ENCODE results near the gene SBNO2. TPM values are rescaled to one million over a fixed set of nuclear protein-coding genes. Genes with fewer than 3 reads are reported as not detected.

SBNO2 gene
- total and polyA plus RNA-seq, 2 experiments from 2014 or later, result 6.9 to 35.4 TPM

GRCh38 chr19:1177322-1178114 lies 3.5 kb upstream of the SBNO2 start:
- Mint-ChIP-seq H3K4me1 (peaks cover 17% of the 10 kb centered on the region), H3K36me3 (ENCODE audit: low read depth) (no peaks in the 10 kb centered on the region), H3K27ac (peak overlapping the region; percentile 59; the same call in 1 of the 2 replicates), H3K4me3 (no peak overlapping the region), H3K9me3 (no peaks in the 10 kb centered on the region), H3K27me3 (ENCODE audit: insufficient read depth, low read depth, poor library complexity) (peaks cover 22% of the 10 kb centered on the region)
- no peaks in the 10 kb centered on the region for H3K36me3 ChIP-seq (ENCODE audit: insufficient read depth)
- no peak overlapping the region for H3K4me3 ChIP-seq
- H4K20me1 ChIP-seq (replicated peaks; ENCODE audit: insufficient read depth), result no peaks in the 10 kb centered on the region
- 0 out of 4 replicates have a peak, but pooled peaks of 1 of the 2 experiments have one; percentile 6 for TF ChIP-seq CTCF (conservative IDR thresholded peaks at IDR 0.05; ENCODE audit: low read depth in 2 of 2)
- TF ChIP-seq, protein P1, sequence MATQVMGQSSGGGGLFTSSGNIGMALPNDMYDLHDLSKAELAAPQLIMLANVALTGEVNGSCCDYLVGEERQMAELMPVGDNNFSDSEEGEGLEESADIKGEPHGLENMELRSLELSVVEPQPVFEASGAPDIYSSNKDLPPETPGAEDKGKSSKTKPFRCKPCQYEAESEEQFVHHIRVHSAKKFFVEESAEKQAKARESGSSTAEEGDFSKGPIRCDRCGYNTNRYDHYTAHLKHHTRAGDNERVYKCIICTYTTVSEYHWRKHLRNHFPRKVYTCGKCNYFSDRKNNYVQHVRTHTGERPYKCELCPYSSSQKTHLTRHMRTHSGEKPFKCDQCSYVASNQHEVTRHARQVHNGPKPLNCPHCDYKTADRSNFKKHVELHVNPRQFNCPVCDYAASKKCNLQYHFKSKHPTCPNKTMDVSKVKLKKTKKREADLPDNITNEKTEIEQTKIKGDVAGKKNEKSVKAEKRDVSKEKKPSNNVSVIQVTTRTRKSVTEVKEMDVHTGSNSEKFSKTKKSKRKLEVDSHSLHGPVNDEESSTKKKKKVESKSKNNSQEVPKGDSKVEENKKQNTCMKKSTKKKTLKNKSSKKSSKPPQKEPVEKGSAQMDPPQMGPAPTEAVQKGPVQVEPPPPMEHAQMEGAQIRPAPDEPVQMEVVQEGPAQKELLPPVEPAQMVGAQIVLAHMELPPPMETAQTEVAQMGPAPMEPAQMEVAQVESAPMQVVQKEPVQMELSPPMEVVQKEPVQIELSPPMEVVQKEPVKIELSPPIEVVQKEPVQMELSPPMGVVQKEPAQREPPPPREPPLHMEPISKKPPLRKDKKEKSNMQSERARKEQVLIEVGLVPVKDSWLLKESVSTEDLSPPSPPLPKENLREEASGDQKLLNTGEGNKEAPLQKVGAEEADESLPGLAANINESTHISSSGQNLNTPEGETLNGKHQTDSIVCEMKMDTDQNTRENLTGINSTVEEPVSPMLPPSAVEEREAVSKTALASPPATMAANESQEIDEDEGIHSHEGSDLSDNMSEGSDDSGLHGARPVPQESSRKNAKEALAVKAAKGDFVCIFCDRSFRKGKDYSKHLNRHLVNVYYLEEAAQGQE (IDR thresholded peaks at IDR 0.05; ENCODE audit: unreplicated experiment), result no peak
- TF ChIP-seq, protein P2, sequence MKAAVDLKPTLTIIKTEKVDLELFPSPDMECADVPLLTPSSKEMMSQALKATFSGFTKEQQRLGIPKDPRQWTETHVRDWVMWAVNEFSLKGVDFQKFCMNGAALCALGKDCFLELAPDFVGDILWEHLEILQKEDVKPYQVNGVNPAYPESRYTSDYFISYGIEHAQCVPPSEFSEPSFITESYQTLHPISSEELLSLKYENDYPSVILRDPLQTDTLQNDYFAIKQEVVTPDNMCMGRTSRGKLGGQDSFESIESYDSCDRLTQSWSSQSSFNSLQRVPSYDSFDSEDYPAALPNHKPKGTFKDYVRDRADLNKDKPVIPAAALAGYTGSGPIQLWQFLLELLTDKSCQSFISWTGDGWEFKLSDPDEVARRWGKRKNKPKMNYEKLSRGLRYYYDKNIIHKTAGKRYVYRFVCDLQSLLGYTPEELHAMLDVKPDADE (IDR thresholded peaks at IDR 0.05), result no peak
- no peaks in the 10 kb centered on the region for H3K27me3 ChIP-seq (ENCODE audit: insufficient read depth)
- peaks cover 25% of the 10 kb centered on the region for H3F3A ChIP-seq (replicated peaks; ENCODE audit: low read depth)
- H3K79me2 ChIP-seq (replicated peaks; ENCODE audit: insufficient read depth), result peaks cover 11% of the 10 kb centered on the region; the same call in 1 of the 2 replicates
- no peak overlapping the region for H2AFZ ChIP-seq
- no peaks in the 10 kb centered on the region for H3K9me2 ChIP-seq (ENCODE audit: insufficient read depth)
- DNase-seq (ENCODE audit: low spot score), result no peak
- no peak overlapping the region for H3K27ac ChIP-seq (ENCODE audit: low read depth)
- no peak overlapping the region for H3K4me2 ChIP-seq
- no peak for ATAC-seq
- peaks cover 4% of the 10 kb centered on the region for H3K4me1 ChIP-seq (ENCODE audit: insufficient read depth)

DNA sequence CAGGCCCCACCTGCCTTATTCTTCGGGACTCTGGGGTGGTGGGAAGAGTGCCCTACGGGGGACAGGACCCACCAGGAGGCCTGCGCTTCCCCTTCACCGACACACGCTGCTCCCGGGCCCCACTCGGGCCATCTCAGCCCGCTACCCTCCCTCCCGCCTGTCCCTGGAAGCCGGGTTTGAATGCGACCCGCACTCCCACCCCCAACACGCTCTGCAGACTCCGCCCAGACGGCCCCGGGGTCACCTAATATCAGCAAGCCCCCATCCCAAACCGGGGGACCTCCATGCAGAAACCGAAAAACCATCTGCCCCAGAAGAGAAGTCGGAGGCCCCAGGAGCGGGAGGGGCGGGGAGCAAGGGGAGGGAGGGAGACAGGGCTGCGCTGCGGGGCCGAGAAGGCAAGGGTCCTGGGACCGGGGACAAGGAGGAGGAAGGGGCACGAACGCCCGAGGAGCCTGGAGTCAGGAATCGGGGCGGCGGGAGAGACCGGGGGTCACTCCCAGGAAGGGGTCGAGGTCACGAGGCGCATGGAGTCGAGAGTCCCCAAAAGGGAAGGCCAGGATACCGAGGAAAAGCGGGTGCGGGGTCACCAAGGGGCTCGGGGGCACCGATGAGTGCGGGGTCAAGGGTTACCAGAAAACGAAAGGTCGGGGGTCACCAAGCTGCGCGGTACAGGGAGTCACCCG lies 766 bp downstream of the SBNO2 start:
- Mint-ChIP-seq H3K27ac (peak overlapping the region; percentile 80), H3K9me3 (no peaks in the 10 kb centered on the region; the same call in 2 of the 3 replicates), H3K4me3 (peak overlapping the region; percentile 93), H3K4me1 (peaks cover 25% of the 10 kb centered on the region), H3K27me3 (ENCODE audit: insufficient read depth, low read depth, poor library complexity) (peaks cover 21% of the 10 kb centered on the region), H3K36me3 (ENCODE audit: low read depth) (peaks cover 8% of the 10 kb centered on the region; the same call in 1 of the 3 replicates)
- H3K9me2 ChIP-seq (ENCODE audit: insufficient read depth), result no peaks in the 10 kb centered on the region
- no peaks in the 10 kb centered on the region for H3K36me3 ChIP-seq (ENCODE audit: insufficient read depth)
- peak; percentile 13 for ATAC-seq
- peaks cover 53% of the 10 kb centered on the region for H3K79me2 ChIP-seq (replicated peaks; ENCODE audit: insufficient read depth)
- DNase-seq (ENCODE audit: low spot score), result no peak
- H4K20me1 ChIP-seq (replicated peaks; ENCODE audit: insufficient read depth), result peaks cover 5% of the 10 kb centered on the region; the same call in 1 of the 2 replicates
- peaks cover 25% of the 10 kb centered on the region; the same call in 1 of the 2 replicates for H3F3A ChIP-seq (replicated peaks; ENCODE audit: low read depth)
- peak overlapping the region; percentile 96 for H3K4me3 ChIP-seq
- H3K4me1 ChIP-seq (ENCODE audit: insufficient read depth), result no peaks in the 10 kb centered on the region; the same call in 1 of the 2 replicates
- H3K4me2 ChIP-seq, result peak overlapping the region; percentile 93
- peak overlapping the region; percentile 76 for H3K27ac ChIP-seq (ENCODE audit: low read depth)
- no peak overlapping the region; the same call in 1 of the 2 replicates for H2AFZ ChIP-seq
- H3K27me3 ChIP-seq (ENCODE audit: insufficient read depth), result no peaks in the 10 kb centered on the region
- TF ChIP-seq EZH2 (IDR thresholded peaks at IDR 0.05; ENCODE audit: low read depth, unreplicated experiment) (no peak), CTCF (conservative IDR thresholded peaks at IDR 0.05; ENCODE audit: low read depth in 2 of 2) (no peak)
- TF ChIP-seq, protein P2 (IDR thresholded peaks at IDR 0.05), result no peak

All from GM23338 (cell line).